ENCODE results near the gene PACRG.

PACRG gene

GRCh38 chr6:162871966-162872365 is 144.2 kb downstream of the PACRG start:
- no peak for DNase-seq

GRCh38 chr6:162873537-162873936 is 145.8 kb downstream of the PACRG start:
- DNase-seq: no peak

GRCh38 chr6:162875070-162875469 is 147.3 kb downstream of the PACRG start:
- DNase-seq: no peak

GRCh38 chr6:162882801-162883481 is 155.2 kb downstream of the PACRG start:
- DNase-seq: no peak

GRCh38 chr6:162887981-162888689 is 160.4 kb downstream of the PACRG start:
- DNase-seq: no peak

- no peak for DNase-seq
Observed at GRCh38 chr6:162889303-162889702, 161.5 kb downstream of the PACRG start.

- no peak for DNase-seq
Observed at GRCh38 chr6:162898011-162898410, 170.2 kb downstream of the PACRG start.

- DNase-seq: no peak
Observed at GRCh38 chr6:162899148-162899547, 171.4 kb downstream of the PACRG start.

GRCh38 chr6:162900503-162900902 is 172.7 kb downstream of the PACRG start:
- DNase-seq: no peak

- no peak for DNase-seq
Observed at GRCh38 chr6:162904069-162904663, 176.4 kb downstream of the PACRG start.

- DNase-seq: no peak
Observed at GRCh38 chr6:162906479-162906878, 178.7 kb downstream of the PACRG start.

GRCh38 chr6:162907876-162908481 is 180.2 kb downstream of the PACRG start:
- DNase-seq: no peak

GRCh38 chr6:162913206-162913605 is 185.4 kb downstream of the PACRG start:
- no peak for DNase-seq

GRCh38 chr6:162917506-162917905 is 189.7 kb downstream of the PACRG start:
- DNase-seq: no peak

GRCh38 chr6:162921062-162921461 is 193.3 kb downstream of the PACRG start:
- DNase-seq: no peak

GRCh38 chr6:162921510-162922040 is 193.8 kb downstream of the PACRG start:
- no peak for DNase-seq

GRCh38 chr6:162922563-162923166 is 194.9 kb downstream of the PACRG start:
- no peak for DNase-seq

GRCh38 chr6:162934844-162935243 is 207.1 kb downstream of the PACRG start:
- no peak for DNase-seq

- DNase-seq: no peak
Observed at GRCh38 chr6:162940426-162940825, 212.7 kb downstream of the PACRG start.

- DNase-seq: no peak
Observed at GRCh38 chr6:162941128-162941527, 213.4 kb downstream of the PACRG start.

- no peak for DNase-seq
Observed at GRCh38 chr6:162942866-162943265, 215.1 kb downstream of the PACRG start.

GRCh38 chr6:162943369-162943768 is 215.6 kb downstream of the PACRG start:
- DNase-seq: no peak

- DNase-seq: no peak
Observed at GRCh38 chr6:162951164-162951743, 223.5 kb downstream of the PACRG start.

Measured in stimulated activated CD4-positive, alpha-beta T cell treated with anti-CD3 and anti-CD28 coated beads, Interleukin-4, amount 100 ng/mL, for 4 hours (primary cell).